GM23338 (cell line): ENCODE measurements around the gene ARMC8. TPM values are rescaled to one million over a fixed set of nuclear protein-coding genes. Genes with fewer than 3 reads are reported as not detected.
A peak's percentile ranks its signal among the peaks of the same experiment; 100 is the strongest.

Experiments used
- ATAC-seq: fragments of 200-7000 bp; cut with Tn5 transposase; 3 replicates; pipeline ENCODE4 v1.9.1; 2020
- DNase-seq: peaks from one replicate; pipeline ENCODE4 v3.0.0-alpha.2; 2015; ENCODE audit warnings: low spot score
- H2AFZ ChIP-seq: fragments of 200-600 bp; sonication (generic); 2 replicates; pipeline ENCODE4 v1.8.0; 2016; ENCODE audit warnings: antibody characterized with exemption, mild to moderate bottlenecking, moderate library complexity
- H3F3A ChIP-seq: fragments of 200-600 bp; sonication (generic); replicated peaks from 2 replicates; pipeline ENCODE4 v1.8.0; 2017; ENCODE audit warnings: antibody characterized with exemption, mixed run types, low read depth
- H3K27ac ChIP-seq: fragments of 200-600 bp; sonication (generic); 2 replicates; pipeline ENCODE4 v1.6.1; 2016; ENCODE audit warnings: low read depth
- H3K27me3 ChIP-seq: fragments of 200-600 bp; sonication (generic); 2 replicates; pipeline ENCODE4 v1.8.0; 2016; ENCODE audit warnings: mild to moderate bottlenecking, mixed run types, moderate library complexity; ENCODE audit not compliant: insufficient read depth
- H3K36me3 ChIP-seq: fragments of 200-600 bp; sonication (generic); 2 replicates; pipeline ENCODE4 v1.8.0; 2016; ENCODE audit warnings: mild to moderate bottlenecking; ENCODE audit not compliant: insufficient read depth
- H3K4me1 ChIP-seq: fragments of 200-600 bp; sonication (generic); 2 replicates; pipeline ENCODE4 v1.8.0; 2016; ENCODE audit warnings: mild to moderate bottlenecking, moderate library complexity; ENCODE audit not compliant: insufficient read depth
- H3K4me2 ChIP-seq: fragments of 200-600 bp; sonication (generic); 2 replicates; pipeline ENCODE4 v1.7.1; 2017; ENCODE audit warnings: mixed run types
- H3K4me3 ChIP-seq: fragments of 200-600 bp; sonication (generic); 2 replicates; pipeline ENCODE4 v1.6.1; 2016; ENCODE audit warnings: mixed run types
- H3K79me2 ChIP-seq: fragments of 200-600 bp; sonication (generic); replicated peaks from 2 replicates; pipeline ENCODE4 v1.8.0; 2017; ENCODE audit warnings: mild to moderate bottlenecking; ENCODE audit not compliant: insufficient read depth
- H3K9me2 ChIP-seq: fragments of 200-600 bp; sonication (generic); 2 replicates; pipeline ENCODE4 v1.8.0; 2017; ENCODE audit not compliant: insufficient read depth
- H4K20me1 ChIP-seq: fragments of 200-600 bp; sonication (generic); replicated peaks from 2 replicates; pipeline ENCODE4 v1.8.0; 2017; ENCODE audit warnings: mild to moderate bottlenecking; ENCODE audit not compliant: insufficient read depth
- H3K27ac Mint-ChIP-seq: 2 replicates; pipeline ENCODE4 v1.8.0; 2020; ENCODE audit warnings: inconsistent platforms, mild to moderate bottlenecking, moderate library complexity, mixed read lengths
- H3K27me3 Mint-ChIP-seq: 3 replicates; pipeline ENCODE4 v1.8.0; 2022; ENCODE audit warnings: low read depth, mild to moderate bottlenecking, moderate library complexity, mixed read lengths, inconsistent platforms; ENCODE audit not compliant: insufficient read depth, poor library complexity
- H3K36me3 Mint-ChIP-seq: 3 replicates; pipeline ENCODE4 v1.8.0; 2021; ENCODE audit warnings: low read depth, mild to moderate bottlenecking, inconsistent platforms, moderate library complexity, mixed read lengths
- H3K4me1 Mint-ChIP-seq: 3 replicates; pipeline ENCODE4 v1.8.0; 2020; ENCODE audit warnings: mild to moderate bottlenecking, inconsistent platforms, mixed read lengths
- H3K4me3 Mint-ChIP-seq: 3 replicates; pipeline ENCODE4 v1.8.0; 2021; ENCODE audit warnings: moderate library complexity, mild to moderate bottlenecking, inconsistent platforms, mixed read lengths
- H3K9me3 Mint-ChIP-seq: 3 replicates; pipeline ENCODE4 v1.8.0; 2020; ENCODE audit warnings: moderate library complexity, mild to moderate bottlenecking, inconsistent platforms, mixed read lengths
- CREB1 ChIP-seq: fragments of 250-450 bp; sonication (Bioruptor Pico); IDR thresholded peaks from 2 replicates; pipeline ENCODE4 v1.5.0; 2020; ENCODE audit warnings: low read depth, mild to moderate bottlenecking, moderate library complexity
- CTCF ChIP-seq, 2 experiments: fragments of 200-600 bp in 1 of 2; sonication (generic) in 1 of 2; conservative IDR thresholded peaks; 2 replicates each; pipeline versions ENCODE4 v1.5.1 to v1.6.1; 2016 to 2017; ENCODE audit warnings: antibody characterized with exemption in 2 of 2, low read depth in 2 of 2, mild to moderate bottlenecking in 2 of 2, moderate library complexity in 1 of 2
- EZH2 ChIP-seq: fragments of 200-600 bp; sonication (generic); IDR thresholded peaks from one replicate; pipeline ENCODE4 v1.8.0; 2017; ENCODE audit warnings: antibody characterized with exemption, mild to moderate bottlenecking, low read depth; ENCODE audit not compliant: unreplicated experiment
- EZH2phosphoT487 ChIP-seq: fragments of 200-600 bp; sonication (generic); IDR thresholded peaks from one replicate; pipeline ENCODE4 v1.8.1; 2018; ENCODE audit warnings: antibody characterized with exemption; ENCODE audit not compliant: unreplicated experiment
- JUNB ChIP-seq: IDR thresholded peaks from one replicate; pipeline ENCODE4 v1.6.1; 2016; ENCODE audit warnings: antibody characterized with exemption; ENCODE audit not compliant: unreplicated experiment
- NANOG ChIP-seq: IDR thresholded peaks from 2 replicates; pipeline ENCODE4 v1.6.1; 2016; ENCODE audit warnings: antibody characterized with exemption, borderline replicate concordance
- POLR2AphosphoS5 ChIP-seq: IDR thresholded peaks from 2 replicates; pipeline ENCODE4 v1.6.1; 2016; ENCODE audit warnings: antibody characterized with exemption, low read depth
- STAT1 ChIP-seq: IDR thresholded peaks from one replicate; pipeline ENCODE4 v1.6.1; 2016; ENCODE audit warnings: antibody characterized with exemption; ENCODE audit not compliant: unreplicated experiment
- ZNF331 ChIP-seq: fragments of 250-450 bp; sonication (Bioruptor Pico); IDR thresholded peaks from 2 replicates; pipeline ENCODE4 v1.5.0; 2020; ENCODE audit warnings: low read depth, mild to moderate bottlenecking, moderate library complexity
- long read RNA-seq: library from polyadenylated mRNA; unstranded; transcript quantifications from one replicate; pipeline ENCODE4 v2.0.0, GENCODE V29; 2020; ENCODE audit not compliant: unreplicated experiment
- polyA plus RNA-seq: library from polyadenylated mRNA; unstranded; fragments of >200 nt; fragmentation: Nextera tagmentation; extraction: Ambion mirVana; gene quantifications from 2 replicates; pipeline ENCODE4 v1.2.1, GENCODE V29; 2016
- total RNA-seq: library from RNA; depleted of rRNA; stranded (reverse); fragments of >200 nt; shearing (Covaris generic); gene quantifications from 2 replicates; pipeline ENCODE4 v1.2.3, GENCODE V29; 2014; rRNA removed
- TF ChIP-seq, protein P1 (sequence below): IDR thresholded peaks from 2 replicates; pipeline ENCODE4 v1.6.1; 2016; ENCODE audit warnings: antibody characterized with exemption
- TF ChIP-seq, protein P2 (sequence below): IDR thresholded peaks from one replicate; pipeline ENCODE4 v1.6.1; 2018; ENCODE audit warnings: antibody characterized with exemption; ENCODE audit not compliant: unreplicated experiment

Gene ARMC8
- total RNA-seq (55.5 and 61.4 TPM in 2 replicates), polyA plus RNA-seq (30.0 and 36.8 TPM in 2 replicates)
- long read RNA-seq, transcript ARMC8-213 (12 exons, 1,656 nt) = major isoform, 7 of 20 reads
- long read RNA-seq, partial matches to known transcripts = 4 of 20 reads
- long read RNA-seq, other reads (novel, unspliced or antisense) = 4 of 20 reads

- peak within 1 kb of the TSS; percentile 95 for H3K4me3 Mint-ChIP-seq
- DNase-seq (peak; percentile 81), ATAC-seq (peak; percentile 88)
- TF ChIP-seq ZNF331 (CRISPR knock-in tag) = no peak
- no peak for TF ChIP-seq NANOG
- TF ChIP-seq, protein P1, sequence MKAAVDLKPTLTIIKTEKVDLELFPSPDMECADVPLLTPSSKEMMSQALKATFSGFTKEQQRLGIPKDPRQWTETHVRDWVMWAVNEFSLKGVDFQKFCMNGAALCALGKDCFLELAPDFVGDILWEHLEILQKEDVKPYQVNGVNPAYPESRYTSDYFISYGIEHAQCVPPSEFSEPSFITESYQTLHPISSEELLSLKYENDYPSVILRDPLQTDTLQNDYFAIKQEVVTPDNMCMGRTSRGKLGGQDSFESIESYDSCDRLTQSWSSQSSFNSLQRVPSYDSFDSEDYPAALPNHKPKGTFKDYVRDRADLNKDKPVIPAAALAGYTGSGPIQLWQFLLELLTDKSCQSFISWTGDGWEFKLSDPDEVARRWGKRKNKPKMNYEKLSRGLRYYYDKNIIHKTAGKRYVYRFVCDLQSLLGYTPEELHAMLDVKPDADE = peak; percentile 42; the same call in 1 of the 2 replicates
- TF ChIP-seq STAT1 = no peak
- TF ChIP-seq EZH2 = no peak
- TF ChIP-seq CREB1 (CRISPR knock-in tag) = peak; percentile 34; the same call in 1 of the 2 replicates
- TF ChIP-seq, protein P2, sequence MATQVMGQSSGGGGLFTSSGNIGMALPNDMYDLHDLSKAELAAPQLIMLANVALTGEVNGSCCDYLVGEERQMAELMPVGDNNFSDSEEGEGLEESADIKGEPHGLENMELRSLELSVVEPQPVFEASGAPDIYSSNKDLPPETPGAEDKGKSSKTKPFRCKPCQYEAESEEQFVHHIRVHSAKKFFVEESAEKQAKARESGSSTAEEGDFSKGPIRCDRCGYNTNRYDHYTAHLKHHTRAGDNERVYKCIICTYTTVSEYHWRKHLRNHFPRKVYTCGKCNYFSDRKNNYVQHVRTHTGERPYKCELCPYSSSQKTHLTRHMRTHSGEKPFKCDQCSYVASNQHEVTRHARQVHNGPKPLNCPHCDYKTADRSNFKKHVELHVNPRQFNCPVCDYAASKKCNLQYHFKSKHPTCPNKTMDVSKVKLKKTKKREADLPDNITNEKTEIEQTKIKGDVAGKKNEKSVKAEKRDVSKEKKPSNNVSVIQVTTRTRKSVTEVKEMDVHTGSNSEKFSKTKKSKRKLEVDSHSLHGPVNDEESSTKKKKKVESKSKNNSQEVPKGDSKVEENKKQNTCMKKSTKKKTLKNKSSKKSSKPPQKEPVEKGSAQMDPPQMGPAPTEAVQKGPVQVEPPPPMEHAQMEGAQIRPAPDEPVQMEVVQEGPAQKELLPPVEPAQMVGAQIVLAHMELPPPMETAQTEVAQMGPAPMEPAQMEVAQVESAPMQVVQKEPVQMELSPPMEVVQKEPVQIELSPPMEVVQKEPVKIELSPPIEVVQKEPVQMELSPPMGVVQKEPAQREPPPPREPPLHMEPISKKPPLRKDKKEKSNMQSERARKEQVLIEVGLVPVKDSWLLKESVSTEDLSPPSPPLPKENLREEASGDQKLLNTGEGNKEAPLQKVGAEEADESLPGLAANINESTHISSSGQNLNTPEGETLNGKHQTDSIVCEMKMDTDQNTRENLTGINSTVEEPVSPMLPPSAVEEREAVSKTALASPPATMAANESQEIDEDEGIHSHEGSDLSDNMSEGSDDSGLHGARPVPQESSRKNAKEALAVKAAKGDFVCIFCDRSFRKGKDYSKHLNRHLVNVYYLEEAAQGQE = peak; percentile 25
- peak; percentile 76 for TF ChIP-seq POLR2AphosphoS5
- peak within 1 kb of the TSS; percentile 93 for H2AFZ ChIP-seq
- H3K4me3 ChIP-seq = peak within 1 kb of the TSS; percentile 86
- H3K4me1 ChIP-seq = peaks cover 12% of the 10 kb centered on the region
- H3K27me3 ChIP-seq = peaks cover 20% of the 10 kb centered on the region
- H3K36me3 ChIP-seq = peaks cover 7% of the 10 kb centered on the region
- peak within 1 kb of the TSS; percentile 83 for H3K4me2 ChIP-seq
- H3K4me1 Mint-ChIP-seq = peaks cover 17% of the 10 kb centered on the region
- no peaks in the 10 kb centered on the region for H3K9me2 ChIP-seq
- H3K27me3 Mint-ChIP-seq = peaks cover 2% of the 10 kb centered on the region
- H3F3A ChIP-seq = no peaks in the 10 kb centered on the region
- peaks cover 17% of the 10 kb centered on the region for H4K20me1 ChIP-seq
- peaks cover 48% of the 10 kb centered on the region for H3K79me2 ChIP-seq
- no peaks in the 10 kb centered on the region for H3K9me3 Mint-ChIP-seq
- peak within 1 kb of the TSS; percentile 100 for H3K27ac Mint-ChIP-seq
- H3K27ac ChIP-seq = peak within 1 kb of the TSS; percentile 95
- peaks cover 21% of the 10 kb centered on the region for H3K36me3 Mint-ChIP-seq
Measured at GRCh38 chr3:138187296-138188012, at the start of gene ARMC8. ARMC8 (plus strand) TSS chr3:138187301; CDS start chr3:138187555, 254 bp downstream.

- ATAC-seq (no peak), DNase-seq (no peak)
- Histone ChIP-seq H3F3A (no peaks in the 10 kb centered on the region), H3K4me1 (no peaks in the 10 kb centered on the region), H3K27me3 (no peaks in the 10 kb centered on the region), H3K9me2 (peaks cover 34% of the 10 kb centered on the region), H3K27ac (no peak overlapping the region), H4K20me1 (no peaks in the 10 kb centered on the region), H3K4me2 (no peak overlapping the region), H3K36me3 (no peaks in the 10 kb centered on the region), H3K4me3 (no peak overlapping the region), H3K79me2 (no peaks in the 10 kb centered on the region), H2AFZ (no peak overlapping the region)
- Mint-ChIP-seq H3K27ac (no peak overlapping the region), H3K4me3 (no peak overlapping the region), H3K27me3 (no peaks in the 10 kb centered on the region), H3K9me3 (no peaks in the 10 kb centered on the region; the same call in 2 of the 3 replicates), H3K4me1 (peaks cover 4% of the 10 kb centered on the region; the same call in 2 of the 3 replicates), H3K36me3 (no peaks in the 10 kb centered on the region)
- no peak for TF ChIP-seq STAT1
- TF ChIP-seq POLR2AphosphoS5 = no peak
- TF ChIP-seq JUNB = no peak
- TF ChIP-seq EZH2phosphoT487 = no peak
- TF ChIP-seq EZH2 = no peak
- TF ChIP-seq, protein P1 = no peak
- TF ChIP-seq NANOG = no peak
- TF ChIP-seq CTCF (conservative IDR thresholded peaks at IDR 0.05; ENCODE audit: low read depth in 2 of 2) = no peak
Measured at GRCh38 chr3:138137861-138138260, 49.2 kb upstream of the ARMC8 start.
